H9 (cell line): Measurements from ENCODE around the gene RNF180. TPM values are rescaled to one million over a fixed set of nuclear protein-coding genes. Genes with fewer than 3 reads are reported as not detected.

Experiments
- DNase-seq: peaks from one replicate; pipeline ENCODE4 v3.0.0-alpha.2; 2017
- H2AFZ ChIP-seq: one replicate; pipeline ENCODE4 v1.6.1; 2013; ENCODE audit warnings: mild to moderate bottlenecking, low read length, control low read depth, moderate library complexity
- H2AK5ac ChIP-seq: 2 replicates; pipeline ENCODE4 v1.6.1; 2013; ENCODE audit warnings: low read length, control low read depth, mixed read lengths; ENCODE audit not compliant: insufficient read length
- H2BK120ac ChIP-seq: one replicate; pipeline ENCODE4 v1.6.1; 2013; ENCODE audit warnings: low read depth, mild to moderate bottlenecking, low read length, control low read depth, inconsistent platforms; ENCODE audit not compliant: poor library complexity, severe bottlenecking
- H2BK12ac ChIP-seq: 2 replicates; pipeline ENCODE4 v1.6.1; 2013; ENCODE audit warnings: low read length, control low read depth, mixed read lengths, low read depth; ENCODE audit not compliant: insufficient read length
- H2BK15ac ChIP-seq: 2 replicates; pipeline ENCODE4 v1.6.1; 2013; ENCODE audit warnings: low read depth, low read length, control low read depth
- H2BK20ac ChIP-seq: one replicate; pipeline ENCODE4 v1.6.1; 2013; ENCODE audit warnings: low read depth, mild to moderate bottlenecking, low read length, control low read depth, inconsistent platforms; ENCODE audit not compliant: poor library complexity, severe bottlenecking
- H2BK5ac ChIP-seq: 2 replicates; pipeline ENCODE4 v1.6.1; 2013; ENCODE audit warnings: low read length, control low read depth, mixed read lengths; ENCODE audit not compliant: insufficient read length
- H3K14ac ChIP-seq: 2 replicates; pipeline ENCODE4 v1.6.1; 2013; ENCODE audit warnings: low read length, control low read depth; ENCODE audit not compliant: insufficient read depth
- H3K18ac ChIP-seq: 2 replicates; pipeline ENCODE4 v1.6.1; 2013; ENCODE audit warnings: low read depth, mild to moderate bottlenecking, mixed read lengths, low read length, control low read depth; ENCODE audit not compliant: insufficient read length
- H3K23ac ChIP-seq: 2 replicates; pipeline ENCODE4 v1.6.1; 2013; ENCODE audit warnings: low read length, control low read depth, mixed read lengths, low read depth; ENCODE audit not compliant: insufficient read length
- H3K23me2 ChIP-seq: 2 replicates; pipeline ENCODE4 v1.6.1; 2013; ENCODE audit warnings: low read depth, mild to moderate bottlenecking, mixed read lengths, low read length, control low read depth; ENCODE audit not compliant: insufficient read length, poor library complexity, severe bottlenecking
- H3K27ac ChIP-seq: 2 replicates; pipeline ENCODE4 v1.5.1; 2013; ENCODE audit warnings: low read length, control low read depth, mixed read lengths, low read depth; ENCODE audit not compliant: insufficient read length
- H3K27me3 ChIP-seq: 2 replicates; pipeline ENCODE4 v1.6.1; 2013; ENCODE audit warnings: low read length, control low read depth, inconsistent platforms; ENCODE audit not compliant: insufficient read depth
- H3K4ac ChIP-seq: 2 replicates; pipeline ENCODE4 v1.6.1; 2013; ENCODE audit warnings: low read depth, mild to moderate bottlenecking, control low read depth, inconsistent platforms, low read length, moderate library complexity
- H3K4me1 ChIP-seq: 2 replicates; pipeline ENCODE4 v1.6.1; 2013; ENCODE audit warnings: low read length, control low read depth, inconsistent platforms; ENCODE audit not compliant: insufficient read depth
- H3K4me2 ChIP-seq: 2 replicates; pipeline ENCODE4 v1.6.1; 2013; ENCODE audit warnings: low read length, control low read depth, mixed read lengths; ENCODE audit not compliant: insufficient read length, insufficient read depth
- H3K56ac ChIP-seq: 2 replicates; pipeline ENCODE4 v1.6.1; 2013; ENCODE audit warnings: low read depth, mild to moderate bottlenecking, mixed read lengths, low read length, control low read depth; ENCODE audit not compliant: insufficient read length
- H3K79me1 ChIP-seq: 2 replicates; pipeline ENCODE4 v1.6.1; 2013; ENCODE audit warnings: low read depth, mild to moderate bottlenecking, moderate library complexity, low read length, control low read depth, inconsistent platforms; ENCODE audit not compliant: insufficient read depth, poor library complexity, severe bottlenecking
- H3K79me2 ChIP-seq: 2 replicates; pipeline ENCODE4 v1.6.1; 2013; ENCODE audit warnings: low read length, control low read depth, inconsistent platforms; ENCODE audit not compliant: insufficient read depth
- H3K9ac ChIP-seq: 2 replicates; pipeline ENCODE4 v1.6.1; 2013; ENCODE audit warnings: low read length, control low read depth, mixed read lengths; ENCODE audit not compliant: insufficient read length; ENCODE audit errors: extremely low read depth
- H3K9me3 ChIP-seq: one replicate; pipeline ENCODE4 v1.6.1; 2013; ENCODE audit warnings: low read depth, low read length, inconsistent platforms; ENCODE audit not compliant: control insufficient read depth
- H3T11ph ChIP-seq: one replicate; pipeline ENCODE4 v1.6.1; 2013; ENCODE audit warnings: mild to moderate bottlenecking, low read length, control low read depth, inconsistent platforms
- H4K20me1 ChIP-seq: one replicate; pipeline ENCODE4 v1.6.1; 2013; ENCODE audit not compliant: control insufficient read depth, insufficient read length, insufficient read depth
- H4K5ac ChIP-seq: 2 replicates; pipeline ENCODE4 v1.6.1; 2013; ENCODE audit warnings: low read depth, mild to moderate bottlenecking, mixed read lengths, low read length, control low read depth; ENCODE audit not compliant: insufficient read length
- H4K8ac ChIP-seq: replicated peaks from 2 replicates; pipeline ENCODE4 v1.6.1; 2013; ENCODE audit warnings: low read length, control low read depth, mixed read lengths, low read depth; ENCODE audit not compliant: insufficient read length
- H4K91ac ChIP-seq: 2 replicates; pipeline ENCODE4 v1.6.1; 2013; ENCODE audit warnings: low read depth, mild to moderate bottlenecking, moderate library complexity, mixed read lengths, low read length, control low read depth; ENCODE audit not compliant: insufficient read length
- H3K27ac Mint-ChIP-seq, 3 experiments: 2 replicates in 2 of 3; 3 replicates in 1 of 3; pipeline ENCODE4 v1.8.0; 2020 to 2021; ENCODE audit warnings: mixed read lengths in 3 of 3, mild to moderate bottlenecking in 1 of 3, moderate library complexity in 1 of 3
- H3K27me3 Mint-ChIP-seq: 2 replicates; pipeline ENCODE4 v1.8.0; 2021; ENCODE audit warnings: low read depth, mild to moderate bottlenecking, moderate library complexity, mixed read lengths
- H3K36me3 Mint-ChIP-seq, 3 experiments: 2 replicates in 2 of 3; 3 replicates in 1 of 3; pipeline ENCODE4 v1.8.0; 2020 to 2021; ENCODE audit warnings: low read depth in 3 of 3, mixed read lengths in 3 of 3; ENCODE audit not compliant: insufficient read depth in 1 of 3
- H3K4me1 Mint-ChIP-seq, 2 experiments: 2 replicates each; pipeline ENCODE4 v1.8.0; 2020; ENCODE audit warnings: mixed read lengths in 2 of 2
- H3K4me3 Mint-ChIP-seq, 2 experiments: 2 replicates in 1 of 2; 3 replicates in 1 of 2; pipeline ENCODE4 v1.8.0; 2020 to 2021; ENCODE audit warnings: mild to moderate bottlenecking in 2 of 2, mixed read lengths in 2 of 2, moderate library complexity in 1 of 2
- H3K9me3 Mint-ChIP-seq, 2 experiments: 2 replicates in 1 of 2; 3 replicates in 1 of 2; pipeline ENCODE4 v1.8.0; 2020; ENCODE audit warnings: mild to moderate bottlenecking in 2 of 2, mixed read lengths in 2 of 2, moderate library complexity in 1 of 2
- CTCF ChIP-seq: fragments of 200-600 bp; sonication (generic); conservative IDR thresholded peaks from 3 replicates; pipeline ENCODE4 v1.8.0; 2021; ENCODE audit warnings: antibody characterized with exemption, mild to moderate bottlenecking
- WGBS: extraction: QIAGEN DNeasy Blood & Tissue Kit; methylation state at CpG from one replicate; pipeline ENCODE4 v1.1.7; 2013; ENCODE audit warnings: missing lambda C conversion rate, low lambda C conversion rate, mixed read lengths; ENCODE audit not compliant: insufficient read length; ENCODE audit errors: extremely low coverage; 5-methylcytosine and 5-hydroxymethylcytosine counted together
- total RNA-seq: library from RNA; stranded (reverse); gene quantifications from 2 replicates; pipeline ENCODE4 v1.2.1, GENCODE V29; 2021

The RNF180 gene
- total RNA-seq, 1 experiment from 2014 or later = 2.5 TPM

GRCh38 chr5:64188776-64189175 is 23.1 kb downstream of the RNF180 start:
- Histone ChIP-seq H2BK15ac (no peak overlapping the region), H4K5ac (no peak overlapping the region), H3K14ac (no peak overlapping the region), H3K23ac (no peak overlapping the region), H2AK5ac (no peak overlapping the region), H3K4me1 (no peaks in the 10 kb centered on the region), H2BK20ac (no peak overlapping the region), H3K27ac (no peak overlapping the region), H3K23me2 (no peaks in the 10 kb centered on the region), H3K9ac (no peak overlapping the region), H4K8ac (no peak overlapping the region), H4K91ac (no peak overlapping the region), H3K18ac (no peak overlapping the region), H3K79me2 (no peaks in the 10 kb centered on the region), H3K56ac (no peak overlapping the region), H3K9me3 (no peaks in the 10 kb centered on the region), H3K27me3 (no peaks in the 10 kb centered on the region), H2BK120ac (no peak overlapping the region), H3K79me1 (no peaks in the 10 kb centered on the region), H3T11ph (no peak overlapping the region), H3K4me2 (no peak overlapping the region), H2BK5ac (no peak overlapping the region), H2AFZ (no peak overlapping the region), H4K20me1 (no peaks in the 10 kb centered on the region), H2BK12ac (no peak overlapping the region), H3K4ac (no peak overlapping the region)
- no peaks in the 10 kb centered on the region for H3K4me1 Mint-ChIP-seq
- H3K9me3 Mint-ChIP-seq = no peaks in the 10 kb centered on the region
- no peak overlapping the region for H3K4me3 Mint-ChIP-seq
- no peak for DNase-seq
- H3K36me3 Mint-ChIP-seq = no peaks in the 10 kb centered on the region
- TF ChIP-seq CTCF = no peak
- H3K27ac Mint-ChIP-seq = no peak overlapping the region
- no peaks in the 10 kb centered on the region for H3K27me3 Mint-ChIP-seq
- WGBS = no CpG with 5 or more reads among the region's 1 CpG
